HepG2 (cell line): Measurements from ENCODE around the gene TBC1D12. TPM values are rescaled to one million over a fixed set of nuclear protein-coding genes. Genes with fewer than 3 reads are reported as not detected.

Source experiments
- ATAC-seq: fragments of 200-7000 bp; cut with Tn5 transposase; 3 replicates; pipeline ENCODE4 v1.9.1; 2020; ENCODE audit warnings: mild to moderate bottlenecking, moderate library complexity
- BruUV-seq: library from RNA; stranded (reverse); fragments of 400-500 nt; replicated peaks from 2 replicates; lab custom pipeline; 2021; lab: Mats Ljungman, UMichigan
- CTCF ChIA-PET: fragments of 300-600 bp; formaldehyde crosslinking; extraction: SDS; loops from one replicate; lab custom pipeline; 2021; ENCODE audit warnings: low total read pairs, inconsistent platforms, low intra/inter-chr PET ratio; lab: Yijun Ruan, JAX
- POLR2A ChIA-PET: fragments of 350-600 bp; sonication (Branson Sonifier 250); formaldehyde crosslinking; loops from one replicate; lab custom pipeline; 2020; ENCODE audit warnings: antibody characterized with exemption, inconsistent platforms; lab: Yijun Ruan, JAX
- DNase-seq: peaks from one replicate; pipeline ENCODE4 v3.0.0-alpha.2; 2015; ENCODE audit warnings: low spot score
- FAIRE-seq: peaks from 3 replicates; lab custom pipeline; 2011; peaks lifted over from hg19 to GRCh38; lab: Jason Lieb, UNC
- H2AFZ ChIP-seq: one replicate; pipeline ENCODE4 v1.6.1; 2011; ENCODE audit warnings: low read length, inconsistent platforms
- H3K27ac ChIP-seq: fragments of 300-600 bp; 3 replicates; pipeline ENCODE4 v1.8.0; 2011; ENCODE audit warnings: mixed run types, mild to moderate bottlenecking, mixed read lengths, low read length, inconsistent platforms; ENCODE audit not compliant: insufficient read depth; ENCODE audit errors: extremely low read length
- H3K27me3 ChIP-seq, 2 experiments: fragments of 200-600 bp in 1 of 2; 2 replicates in 1 of 2; 3 replicates in 1 of 2; pipeline versions ENCODE4 v1.6.0 to v1.8.0; 2011; ENCODE audit warnings: low read length in 2 of 2, mild to moderate bottlenecking in 2 of 2, moderate library complexity in 2 of 2, inconsistent platforms in 1 of 2; ENCODE audit not compliant: insufficient read depth in 2 of 2, control insufficient read depth in 1 of 2
- H3K36me3 ChIP-seq, 2 experiments: fragments of 200-600 bp in 1 of 2; replicated peaks in 1 of 2; 2 replicates in 1 of 2; 3 replicates in 1 of 2; pipeline versions ENCODE4 v1.5.1 to v1.8.0; 2011; ENCODE audit warnings: low read length in 2 of 2, inconsistent platforms in 1 of 2; ENCODE audit not compliant: insufficient read depth in 2 of 2, control insufficient read depth in 1 of 2
- H3K4me1 ChIP-seq: 2 replicates; pipeline ENCODE4 v1.5.1; 2012; ENCODE audit warnings: low read length, inconsistent platforms; ENCODE audit not compliant: insufficient read depth
- H3K4me2 ChIP-seq: 2 replicates; pipeline ENCODE4 v1.6.0; 2011; ENCODE audit warnings: low read depth, low read length, inconsistent platforms
- H3K4me3 ChIP-seq, 3 experiments: fragments of 200-600 bp in 1 of 3; sonication (generic), shearing (Covaris generic) in 1 of 3; replicated peaks in 1 of 3; 2 replicates each; pipeline ENCODE4 v1.5.1; 2011 to 2016; ENCODE audit warnings: low read length in 3 of 3, inconsistent platforms in 2 of 3, low read depth in 2 of 3, mild to moderate bottlenecking in 2 of 3, control low read depth in 1 of 3, mixed read lengths in 1 of 3; ENCODE audit not compliant: insufficient read depth in 1 of 3
- H3K79me2 ChIP-seq: one replicate; pipeline ENCODE4 v1.6.1; 2011; ENCODE audit warnings: low read length, inconsistent platforms; ENCODE audit not compliant: insufficient read depth
- H3K9ac ChIP-seq: 2 replicates; pipeline ENCODE4 v1.6.0; 2011; ENCODE audit warnings: mild to moderate bottlenecking, low read depth, low read length, inconsistent platforms; ENCODE audit not compliant: insufficient read depth
- H3K9me3 ChIP-seq: 2 replicates; pipeline ENCODE4 v1.5.1; 2012; ENCODE audit warnings: mild to moderate bottlenecking, low read length
- H4K20me1 ChIP-seq: 2 replicates; pipeline ENCODE4 v1.6.0; 2011; ENCODE audit warnings: inconsistent platforms, mild to moderate bottlenecking, low read length, moderate library complexity; ENCODE audit not compliant: insufficient read depth
- ADNP ChIP-seq: sonication (generic); formaldehyde crosslinking; IDR thresholded peaks from 2 replicates; pipeline ENCODE4 v1.4.0; 2020; ENCODE audit warnings: missing genetic modification reagents
- DPF2 ChIP-seq: sonication (generic); formaldehyde crosslinking; IDR thresholded peaks from 2 replicates; pipeline ENCODE4 v1.4.0; 2020; ENCODE audit warnings: mild to moderate bottlenecking, low read depth, missing genetic modification reagents, borderline replicate concordance
- MTF1 ChIP-seq: sonication (generic); formaldehyde crosslinking; IDR thresholded peaks from 2 replicates; pipeline ENCODE4 v1.5.0; 2020; ENCODE audit warnings: missing genetic modification reagents
- NAIF1 ChIP-seq: sonication (generic); formaldehyde crosslinking; IDR thresholded peaks from 2 replicates; pipeline ENCODE4 v1.5.0; 2020; ENCODE audit warnings: mild to moderate bottlenecking, missing genetic modification reagents, borderline replicate concordance
- NR2F2 ChIP-seq: IDR thresholded peaks from 2 replicates; pipeline ENCODE4 v1.6.1; 2012; ENCODE audit warnings: low read depth, inconsistent platforms, borderline replicate concordance
- ZNF430 ChIP-seq: sonication (generic); formaldehyde crosslinking; IDR thresholded peaks from 2 replicates; pipeline ENCODE4 v1.9.0; 2021; ENCODE audit warnings: mild to moderate bottlenecking, missing genetic modification reagents
- ZNF605 ChIP-seq: sonication (generic); formaldehyde crosslinking; IDR thresholded peaks from 2 replicates; pipeline ENCODE4 v1.8.0; 2022; ENCODE audit warnings: mild to moderate bottlenecking, missing genetic modification reagents
- ZNF83 ChIP-seq: sonication (generic); formaldehyde crosslinking; IDR thresholded peaks from 2 replicates; pipeline ENCODE4 v1.4.0; 2020; ENCODE audit warnings: missing genetic modification reagents, mild to moderate bottlenecking, borderline replicate concordance
- WGBS: methylation state at CpG from one replicate; pipeline ENCODE4 v1.1.6; 2017; ENCODE audit warnings: low lambda C conversion rate; 5-methylcytosine and 5-hydroxymethylcytosine counted together
- in situ Hi-C: cut with HindIII; loops from 2 replicates; pipeline ENCODE4 v1.10.0; 2017; ENCODE audit warnings: low pct_unique_long_range_greater_than_20kb; ENCODE audit not compliant: extremely low pct_ligation_motif_present
- intact Hi-C: fragments of 100-400 bp; cut with micrococcal nuclease; formaldehyde crosslinking; loops from one replicate; pipeline ENCODE4 v1.10.0; 2022; ENCODE audit not compliant: unreplicated experiment
- polyA plus RNA-seq, 8 experiments: library from polyadenylated mRNA; depleted of rRNA in 3 of 8; stranded (reverse) in 7 of 8; unstranded in 1 of 8; fragments of >200 nt; fragmentation: Illumina TruSeq in 4 of 8; extraction: Trizol in 4 of 8; gene quantifications; 2 replicates each; pipeline versions ENCODE4 v1.2.1 to v1.2.3, GENCODE V29; 2011 to 2016; ENCODE audit warnings: low read depth in 4 of 8, missing spikeins in 1 of 8, mixed read lengths in 1 of 8; ENCODE audit not compliant: insufficient read depth in 1 of 8
- total RNA-seq, 5 experiments: library from RNA; depleted of rRNA; stranded (reverse); fragments of >200 nt; fragmentation: Illumina TruSeq; extraction: Trizol; gene quantifications; 2 replicates each; pipeline ENCODE4 v1.2.3, GENCODE V29; 2016; ENCODE audit warnings: low read depth in 1 of 5
- TF ChIP-seq, protein P1 (sequence below), 2 experiments: sonication (generic) in 1 of 2; formaldehyde crosslinking in 1 of 2; IDR thresholded peaks; 2 replicates each; pipeline versions ENCODE4 v1.4.0 to v1.6.1; 2018 to 2020; ENCODE audit warnings: missing genetic modification reagents in 2 of 2, borderline replicate concordance in 1 of 2, low read depth in 1 of 2, mild to moderate bottlenecking in 1 of 2, missing biosample characterization in 1 of 2
- TF ChIP-seq, protein P2 (sequence below): sonication (generic); formaldehyde crosslinking; IDR thresholded peaks from 2 replicates; pipeline ENCODE4 v1.5.0; 2020; ENCODE audit warnings: mild to moderate bottlenecking, missing genetic modification reagents
- TF ChIP-seq, protein P3 (sequence below): sonication (generic); formaldehyde crosslinking; IDR thresholded peaks from 2 replicates; pipeline ENCODE4 v1.5.0; 2020; ENCODE audit warnings: missing genetic modification reagents
- TF ChIP-seq, protein P4 (sequence below): IDR thresholded peaks from 2 replicates; pipeline ENCODE4 v1.6.1; 2018; ENCODE audit warnings: missing genetic modification reagents, mild to moderate bottlenecking, missing compliant biosample characterization
- TF ChIP-seq, protein P5 (sequence below): fragments of 450-650 bp; IDR thresholded peaks from 2 replicates; pipeline ENCODE4 v1.6.1; 2017

TBC1D12 gene
- total and polyA plus RNA-seq, 2 of the 13 experiments (the other 11 are each of a cell fraction or from before 2014, with no cell fraction given), result 5.7 to 6.2 TPM

DNA sequence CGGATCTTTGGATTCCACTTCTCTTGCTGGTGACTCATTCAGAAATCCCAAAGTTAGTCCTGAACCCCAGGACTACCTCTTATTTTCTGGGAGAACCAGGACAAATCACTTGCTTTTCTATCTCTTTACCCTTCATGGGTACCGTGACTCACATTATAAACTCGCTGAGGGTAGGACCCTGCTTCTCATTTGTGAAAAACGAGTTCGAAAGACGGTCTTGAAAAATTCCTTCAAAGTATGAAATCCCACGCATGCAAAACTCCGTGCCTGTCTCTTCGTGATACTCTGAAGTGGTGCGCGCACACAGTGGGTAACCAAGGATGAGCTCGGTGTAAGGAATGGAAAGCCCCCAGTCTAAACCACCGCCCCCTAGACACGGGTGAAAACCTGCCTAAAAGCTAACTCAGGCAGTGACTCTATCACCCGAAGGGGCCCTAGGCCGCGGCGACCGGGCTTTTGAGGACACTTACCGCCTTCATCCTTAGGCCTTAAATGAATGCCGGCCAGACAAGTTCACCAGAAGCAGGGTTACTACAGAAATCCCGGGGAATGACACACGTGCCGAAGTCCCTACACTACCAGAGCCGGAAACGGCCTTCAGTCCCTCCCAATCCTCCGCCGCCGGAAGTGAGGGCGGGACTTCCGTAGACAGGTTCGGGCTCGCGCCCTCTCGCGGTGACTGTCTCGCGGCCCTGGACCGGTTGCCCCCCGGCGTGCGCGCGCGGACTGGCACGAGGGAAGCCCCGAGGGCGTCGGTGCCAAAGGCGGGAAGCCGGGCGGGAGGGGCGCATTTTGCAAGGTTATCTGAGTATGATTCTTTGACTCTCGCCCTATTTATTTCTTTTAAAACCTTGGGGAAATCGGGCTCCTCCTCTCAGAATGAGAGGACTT, 39.7 kb upstream of the TBC1D12 start, which contains the start of gene NOC3L:
Gene NOC3L, minus strand, starts transcription at position 580 of the 891 bp plus-strand sequence. Its CDS starts 101 bp downstream, at position 479.
- FAIRE-seq, result peak; percentile 92
- POLR2A ChIA-PET, result interaction anchor here (1.7 to 2.5 kb wide), 2 partner anchors 40 to 41 kb away, joined by 8 to 23 read pairs; partner anchors contain the start of gene TBC1D12
- TF ChIP-seq, protein P1, sequence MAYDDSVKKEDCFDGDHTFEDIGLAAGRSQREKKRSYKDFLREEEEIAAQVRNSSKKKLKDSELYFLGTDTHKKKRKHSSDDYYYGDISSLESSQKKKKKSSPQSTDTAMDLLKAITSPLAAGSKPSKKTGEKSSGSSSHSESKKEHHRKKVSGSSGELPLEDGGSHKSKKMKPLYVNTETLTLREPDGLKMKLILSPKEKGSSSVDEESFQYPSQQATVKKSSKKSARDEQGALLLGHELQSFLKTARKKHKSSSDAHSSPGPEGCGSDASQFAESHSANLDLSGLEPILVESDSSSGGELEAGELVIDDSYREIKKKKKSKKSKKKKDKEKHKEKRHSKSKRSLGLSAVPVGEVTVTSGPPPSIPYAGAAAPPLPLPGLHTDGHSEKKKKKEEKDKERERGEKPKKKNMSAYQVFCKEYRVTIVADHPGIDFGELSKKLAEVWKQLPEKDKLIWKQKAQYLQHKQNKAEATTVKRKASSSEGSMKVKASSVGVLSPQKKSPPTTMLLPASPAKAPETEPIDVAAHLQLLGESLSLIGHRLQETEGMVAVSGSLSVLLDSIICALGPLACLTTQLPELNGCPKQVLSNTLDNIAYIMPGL (CRISPR knock-in tag; IDR thresholded peaks at IDR 0.05; ENCODE audit: borderline replicate concordance in 1 of 2, low read depth in 1 of 2), result peak; percentile 96 to 97
- TF ChIP-seq, protein P2, sequence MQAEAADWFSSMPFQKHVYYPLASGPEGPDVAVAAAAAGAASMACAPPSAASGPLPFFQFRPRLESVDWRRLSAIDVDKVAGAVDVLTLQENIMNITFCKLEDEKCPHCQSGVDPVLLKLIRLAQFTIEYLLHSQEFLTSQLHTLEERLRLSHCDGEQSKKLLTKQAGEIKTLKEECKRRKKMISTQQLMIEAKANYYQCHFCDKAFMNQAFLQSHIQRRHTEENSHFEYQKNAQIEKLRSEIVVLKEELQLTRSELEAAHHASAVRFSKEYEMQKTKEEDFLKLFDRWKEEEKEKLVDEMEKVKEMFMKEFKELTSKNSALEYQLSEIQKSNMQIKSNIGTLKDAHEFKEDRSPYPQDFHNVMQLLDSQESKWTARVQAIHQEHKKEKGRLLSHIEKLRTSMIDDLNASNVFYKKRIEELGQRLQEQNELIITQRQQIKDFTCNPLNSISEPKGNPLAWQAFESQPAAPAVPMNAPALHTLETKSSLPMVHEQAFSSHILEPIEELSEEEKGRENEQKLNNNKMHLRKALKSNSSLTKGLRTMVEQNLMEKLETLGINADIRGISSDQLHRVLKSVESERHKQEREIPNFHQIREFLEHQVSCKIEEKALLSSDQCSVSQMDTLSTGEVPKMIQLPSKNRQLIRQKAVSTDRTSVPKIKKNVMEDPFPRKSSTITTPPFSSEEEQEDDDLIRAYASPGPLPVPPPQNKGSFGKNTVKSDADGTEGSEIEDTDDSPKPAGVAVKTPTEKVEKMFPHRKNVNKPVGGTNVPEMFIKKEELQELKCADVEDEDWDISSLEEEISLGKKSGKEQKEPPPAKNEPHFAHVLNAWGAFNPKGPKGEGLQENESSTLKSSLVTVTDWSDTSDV (CRISPR knock-in tag), result 0 out of 2 replicates have a peak, but pooled peaks have one; percentile 33
- TF ChIP-seq ADNP (CRISPR knock-in tag) (no peak), ZNF430 (CRISPR knock-in tag) (peak; percentile 98), NR2F2 (no peak), NAIF1 (CRISPR knock-in tag) (peak; percentile 55; the same call in 1 of the 2 replicates), ZNF83 (CRISPR knock-in tag) (peak; percentile 85; the same call in 1 of the 2 replicates), MTF1 (peak; percentile 95), DPF2 (no peak), ZNF605 (peak; percentile 100)
- TF ChIP-seq, protein P3, sequence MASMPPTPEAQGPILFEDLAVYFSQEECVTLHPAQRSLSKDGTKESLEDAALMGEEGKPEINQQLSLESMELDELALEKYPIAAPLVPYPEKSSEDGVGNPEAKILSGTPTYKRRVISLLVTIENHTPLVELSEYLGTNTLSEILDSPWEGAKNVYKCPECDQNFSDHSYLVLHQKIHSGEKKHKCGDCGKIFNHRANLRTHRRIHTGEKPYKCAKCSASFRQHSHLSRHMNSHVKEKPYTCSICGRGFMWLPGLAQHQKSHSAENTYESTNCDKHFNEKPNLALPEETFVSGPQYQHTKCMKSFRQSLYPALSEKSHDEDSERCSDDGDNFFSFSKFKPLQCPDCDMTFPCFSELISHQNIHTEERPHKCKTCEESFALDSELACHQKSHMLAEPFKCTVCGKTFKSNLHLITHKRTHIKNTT, result no peak
- TF ChIP-seq, protein P4, sequence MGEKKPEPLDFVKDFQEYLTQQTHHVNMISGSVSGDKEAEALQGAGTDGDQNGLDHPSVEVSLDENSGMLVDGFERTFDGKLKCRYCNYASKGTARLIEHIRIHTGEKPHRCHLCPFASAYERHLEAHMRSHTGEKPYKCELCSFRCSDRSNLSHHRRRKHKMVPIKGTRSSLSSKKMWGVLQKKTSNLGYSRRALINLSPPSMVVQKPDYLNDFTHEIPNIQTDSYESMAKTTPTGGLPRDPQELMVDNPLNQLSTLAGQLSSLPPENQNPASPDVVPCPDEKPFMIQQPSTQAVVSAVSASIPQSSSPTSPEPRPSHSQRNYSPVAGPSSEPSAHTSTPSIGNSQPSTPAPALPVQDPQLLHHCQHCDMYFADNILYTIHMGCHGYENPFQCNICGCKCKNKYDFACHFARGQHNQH, result peak; percentile 97
- TF ChIP-seq, protein P5, sequence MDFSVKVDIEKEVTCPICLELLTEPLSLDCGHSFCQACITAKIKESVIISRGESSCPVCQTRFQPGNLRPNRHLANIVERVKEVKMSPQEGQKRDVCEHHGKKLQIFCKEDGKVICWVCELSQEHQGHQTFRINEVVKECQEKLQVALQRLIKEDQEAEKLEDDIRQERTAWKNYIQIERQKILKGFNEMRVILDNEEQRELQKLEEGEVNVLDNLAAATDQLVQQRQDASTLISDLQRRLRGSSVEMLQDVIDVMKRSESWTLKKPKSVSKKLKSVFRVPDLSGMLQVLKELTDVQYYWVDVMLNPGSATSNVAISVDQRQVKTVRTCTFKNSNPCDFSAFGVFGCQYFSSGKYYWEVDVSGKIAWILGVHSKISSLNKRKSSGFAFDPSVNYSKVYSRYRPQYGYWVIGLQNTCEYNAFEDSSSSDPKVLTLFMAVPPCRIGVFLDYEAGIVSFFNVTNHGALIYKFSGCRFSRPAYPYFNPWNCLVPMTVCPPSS, result no peak

More for the DNA sequence above, 39.7 kb upstream of the TBC1D12 start, which contains the start of gene NOC3L:
- peaks cover 22% of the 10 kb centered on the region for H3K4me1 ChIP-seq
- H3K79me2 ChIP-seq, result peaks cover 29% of the 10 kb centered on the region
- H3K36me3 ChIP-seq, result peaks cover 1 to 12% of the 10 kb centered on the region in 2 experiments; a peak in 3 of 5 replicates
- H3K27me3 ChIP-seq, result no peaks in the 10 kb centered on the region; a peak in 2 of 5 replicates
- H3K9ac ChIP-seq, result peak within 1 kb of the TSS; percentile 77
- CTCF ChIA-PET, result no interaction called here
- ATAC-seq (peak; percentile 98), DNase-seq (peak; percentile 93)
- H3K4me2 ChIP-seq, result peak within 1 kb of the TSS; percentile 80
- in situ Hi-C loops, result loop anchor here (5.0 kb wide), 1 partner anchor 40 kb away; the partner anchor contains the start of gene TBC1D12
- H3K9me3 ChIP-seq, result no peaks in the 10 kb centered on the region
- peak within 1 kb of the TSS; percentile 57 for H3K27ac ChIP-seq
- H2AFZ ChIP-seq, result peak within 1 kb of the TSS; percentile 92
- intact Hi-C loops, result loop anchor here (1.0 kb wide), 1 partner anchor 40 kb away; the partner anchor contains the start of gene TBC1D12
- WGBS, result 0% methylated on average over 16 of the region's 55 CpGs
- TSS peak; percentile 75 for BruUV-seq
- no peaks in the 10 kb centered on the region for H4K20me1 ChIP-seq
- H3K4me3 ChIP-seq, result peak within 1 kb of the TSS; percentile 74 to 92 (median 77)
